Measurements from ENCODE around the gene DCTN5. TPM values are rescaled to one million over a fixed set of nuclear protein-coding genes. Genes with fewer than 3 reads are reported as not detected.

Gene DCTN5
- total RNA-seq (2022; extraction: Qiagen RNA extraction), result 67.7 to 74.0 TPM (median 68.7 TPM) in 5 replicates

DNA sequence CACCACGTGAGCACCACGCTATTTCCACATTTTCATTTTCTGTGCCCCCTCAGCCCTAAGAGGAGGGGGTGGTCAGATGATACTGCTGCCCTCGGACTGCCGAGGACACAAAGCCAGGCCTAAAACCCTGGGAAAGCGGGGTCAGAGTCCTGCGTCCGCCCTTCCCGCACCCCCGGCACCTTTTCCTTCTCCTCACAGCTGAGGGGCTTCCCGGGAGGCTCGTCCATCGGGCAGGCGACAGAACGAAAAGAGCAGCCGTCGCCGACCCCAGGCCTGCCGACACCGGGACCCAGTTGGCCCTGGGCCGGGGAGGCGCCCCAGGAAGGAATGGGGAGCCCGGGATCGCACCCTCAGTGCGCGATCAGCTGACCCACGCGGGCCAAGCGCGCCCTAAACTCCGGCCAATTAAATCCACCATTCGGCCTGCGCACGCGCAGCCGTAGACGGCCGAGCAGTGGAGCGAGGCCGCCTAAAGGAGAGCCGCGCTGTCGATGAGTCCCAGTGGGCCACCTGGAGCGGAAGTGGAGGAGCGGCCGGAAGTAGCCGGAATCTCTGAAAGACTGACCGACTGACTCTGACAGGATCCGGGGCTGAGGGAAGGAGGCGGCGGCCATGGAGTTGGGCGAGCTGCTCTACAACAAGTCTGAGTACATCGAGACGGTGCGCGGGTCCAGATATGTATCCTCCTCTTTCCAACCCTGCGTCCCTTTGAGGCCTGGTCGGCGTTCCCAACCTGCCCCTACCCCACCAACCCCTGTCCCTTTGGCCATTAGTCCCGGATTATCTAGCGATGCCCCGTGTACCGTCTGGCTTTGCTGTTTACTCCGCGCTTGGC, at the start of gene DCTN5, which contains the start of gene PALB2:
DCTN5 (plus strand) TSS at position 536 of the 835 bp plus-strand sequence; CDS start at position 613, 77 bp downstream.
PALB2 (minus strand) TSS at position 380 of the 835 bp plus-strand sequence; CDS start at position 227, 153 bp downstream.

DNA sequence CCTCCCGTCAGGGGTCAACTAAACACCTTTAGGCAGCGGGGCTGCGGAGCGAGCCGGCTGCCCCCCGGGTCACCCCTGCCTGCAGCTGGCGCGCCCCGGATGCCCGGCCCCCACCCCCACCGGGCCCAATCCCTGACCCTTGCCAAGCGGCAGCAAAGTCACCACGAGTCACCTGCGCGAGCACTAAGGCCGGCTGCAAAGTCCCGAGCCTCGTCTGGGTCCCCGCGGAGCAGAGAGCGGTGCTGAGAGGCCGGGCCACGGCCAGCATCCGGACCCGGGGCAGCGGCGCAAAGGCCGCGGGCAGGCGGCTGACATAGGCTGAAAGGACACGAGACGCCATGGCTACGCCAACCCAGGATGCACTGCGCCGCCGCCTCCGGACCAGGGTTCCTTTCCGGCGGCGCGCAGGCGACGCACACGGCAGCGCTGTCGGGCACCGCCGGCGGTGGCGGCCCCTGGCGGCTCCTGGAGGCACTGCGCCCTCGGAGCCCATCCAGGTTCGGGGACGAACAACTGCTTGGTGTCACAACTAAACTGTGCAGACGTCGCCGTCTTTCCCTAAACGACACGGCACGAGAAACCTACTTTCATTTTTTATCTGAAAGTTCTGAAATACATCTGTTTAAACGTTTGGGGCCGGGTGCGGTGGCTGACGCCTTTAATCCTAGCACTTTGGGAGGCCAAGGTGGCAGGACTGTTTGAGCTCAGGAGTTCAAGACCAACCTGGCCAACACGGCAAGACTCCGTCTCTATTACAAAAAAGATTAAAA, 45.1 kb upstream of the DCTN5 start, which contains the start of gene NDUFAB1:
NDUFAB1 (minus strand) TSS at position 366 of the 770 bp plus-strand sequence; CDS start at position 340, 26 bp downstream.

GRCh38 chr16:23678430-23679273, 37.4 kb downstream of the DCTN5 start, which contains the start of gene PLK1:
PLK1 (plus strand) TSS chr16:23678889; CDS start chr16:23678933, 44 bp downstream.

DNA sequence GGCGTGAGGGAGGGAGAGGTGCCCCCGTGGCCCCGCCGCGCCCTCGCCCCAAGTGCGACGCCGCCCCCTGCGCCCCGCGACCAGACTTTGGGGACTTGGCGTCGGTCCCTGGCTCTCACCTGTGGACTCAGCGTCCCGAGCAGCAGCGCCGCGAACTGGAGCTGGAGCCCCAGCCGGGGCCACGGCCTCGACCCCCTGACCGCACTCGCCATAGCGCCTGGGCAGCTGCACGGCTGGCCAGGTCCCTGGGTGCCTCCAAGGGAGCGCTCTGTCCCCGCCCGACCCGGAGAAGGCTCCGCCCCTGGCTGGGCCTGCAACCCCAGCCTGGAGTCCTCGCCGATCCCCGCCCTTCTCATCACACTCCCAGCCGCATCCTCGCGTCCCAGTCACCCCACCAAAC, 71.7 kb downstream of the DCTN5 start, which contains the start of gene ERN2:
ERN2 (minus strand) TSS at position 247 of the 400 bp plus-strand sequence; CDS start at position 212, 35 bp downstream.

Other genes starting within 250 kb of the DCTN5 start
- gene COG7, start 188.3 kb upstream of the DCTN5 start, total RNA-seq (2022; extraction: Qiagen RNA extraction), result 15.3 to 18.6 TPM (median 17.9 TPM) in 5 replicates
- 24.6 to 29.8 TPM (median 26.3 TPM) in 5 replicates for gene GGA2, start 131.0 kb upstream of the DCTN5 start, total RNA-seq (2022; extraction: Qiagen RNA extraction)
- 21.6 to 31.5 TPM (median 29.4 TPM) in 5 replicates for gene EARS2, start 84.1 kb upstream of the DCTN5 start, total RNA-seq (2022; extraction: Qiagen RNA extraction)
- gene UBFD1, start 83.7 kb upstream of the DCTN5 start, total RNA-seq (2022; extraction: Qiagen RNA extraction), result 41.8 to 52.1 TPM (median 47.4 TPM) in 5 replicates
- gene NDUFAB1, start 45.1 kb upstream of the DCTN5 start, total RNA-seq (2022; extraction: Qiagen RNA extraction), result 154 to 196 TPM (median 176 TPM) in 5 replicates
- gene PALB2, start 156 bp upstream of the DCTN5 start, total RNA-seq (2022; extraction: Qiagen RNA extraction), result 11.0 to 12.1 TPM (median 11.9 TPM) in 5 replicates
- 143 to 166 TPM (median 159 TPM) in 5 replicates for gene PLK1, start 37.4 kb downstream of the DCTN5 start, total RNA-seq (2022; extraction: Qiagen RNA extraction)
- not detected in 5 replicates for gene ERN2, start 71.8 kb downstream of the DCTN5 start, total RNA-seq (2022; extraction: Qiagen RNA extraction)
- 0.03 TPM in 1 of 5 replicates, not detected in the others for gene CHP2, start 113.6 kb downstream of the DCTN5 start, total RNA-seq (2022; extraction: Qiagen RNA extraction)
- 0.14 to 0.28 TPM (median 0.17 TPM) in 5 replicates for gene PRKCB, start 194.5 kb downstream of the DCTN5 start, total RNA-seq (2022; extraction: Qiagen RNA extraction)

Measured in A549 treated with AZD2906 at 1 μM for 4 hours (cell line).